ENCODE measurements around the gene BLACAT1.
"Not testable (repeated sequence)": the region's sequence is repeated elsewhere in the genome, so short reads cannot be mapped to it uniquely, and the experiment has no call there.

The BLACAT1 gene

GRCh38 chr1:205416322-205416721 is 39.5 kb downstream of the BLACAT1 start:
- no peak for DNase-seq

GRCh38 chr1:205410581-205411298 is 45.1 kb downstream of the BLACAT1 start:
- DNase-seq: no peak

DNA sequence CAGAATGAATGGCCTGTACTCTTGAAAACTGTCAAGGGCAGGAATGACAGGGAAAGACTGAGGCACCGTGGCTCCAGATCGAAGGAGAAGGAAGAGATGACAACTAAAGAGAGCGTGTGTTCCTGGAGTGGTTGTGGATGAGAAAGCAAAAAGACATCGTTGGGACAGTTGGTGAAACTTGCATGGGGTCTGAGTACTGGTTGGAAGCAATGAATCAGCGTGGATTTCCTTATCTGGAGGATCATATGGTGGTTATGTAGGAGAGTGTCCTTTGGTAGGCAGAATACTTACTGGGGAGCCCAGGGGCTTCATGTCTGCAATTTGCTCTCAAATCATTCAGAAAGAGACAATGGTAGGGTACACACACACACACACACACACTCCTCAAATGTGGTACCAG is 47.9 kb downstream of the BLACAT1 start:
- no peak for DNase-seq

- DNase-seq: not testable (repeated sequence)
Measured at GRCh38 chr1:205406252-205406651, 49.6 kb downstream of the BLACAT1 start.

Data from C1 segment of cervical spinal cord (tissue), 14 donors.